Occipital lobe (tissue), 2 donors: Measurements from ENCODE around the gene RABGAP1. TPM values are rescaled to one million over a fixed set of nuclear protein-coding genes. Genes with fewer than 3 reads are reported as not detected.

Experiments used
- DNase-seq: peaks from one replicate; lab custom pipeline; 2025; lab: John Stamatoyannopoulos, UW
- total RNA-seq: library from RNA; depleted of rRNA; stranded (reverse); fragments of >200 nt; gene quantifications from one replicate; pipeline ENCODE4 v1.2.3, GENCODE V29; 2014

Gene RABGAP1
- total RNA-seq, 1 donor from 2014 or later, result 115 TPM

GRCh38 chr9:123081824-123082223, 141.0 kb downstream of the RABGAP1 start:
- DNase-seq, result no peak

- no peak for DNase-seq
Measured at GRCh38 chr9:123083680-123084079, 142.9 kb downstream of the RABGAP1 start.

DNA sequence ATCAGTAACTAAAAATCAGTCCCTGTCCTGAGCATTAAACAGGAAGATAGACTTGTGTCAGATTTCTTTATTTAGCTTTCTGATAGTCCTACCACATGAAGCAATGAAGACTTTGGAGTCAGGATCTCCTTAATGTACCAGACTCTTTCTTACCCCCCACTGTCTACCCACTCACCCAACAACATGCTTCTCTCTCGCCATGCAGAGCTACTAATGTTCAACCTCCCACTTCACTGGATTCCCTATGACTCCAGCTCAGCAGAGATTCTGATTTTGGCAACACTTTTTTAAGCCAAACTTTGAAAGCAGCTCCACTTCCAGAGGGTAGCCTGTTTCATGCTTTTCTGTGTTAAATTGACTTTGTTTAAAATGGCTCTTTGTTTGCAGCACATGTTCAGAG, 143.4 kb downstream of the RABGAP1 start:
- no peak for DNase-seq

DNA sequence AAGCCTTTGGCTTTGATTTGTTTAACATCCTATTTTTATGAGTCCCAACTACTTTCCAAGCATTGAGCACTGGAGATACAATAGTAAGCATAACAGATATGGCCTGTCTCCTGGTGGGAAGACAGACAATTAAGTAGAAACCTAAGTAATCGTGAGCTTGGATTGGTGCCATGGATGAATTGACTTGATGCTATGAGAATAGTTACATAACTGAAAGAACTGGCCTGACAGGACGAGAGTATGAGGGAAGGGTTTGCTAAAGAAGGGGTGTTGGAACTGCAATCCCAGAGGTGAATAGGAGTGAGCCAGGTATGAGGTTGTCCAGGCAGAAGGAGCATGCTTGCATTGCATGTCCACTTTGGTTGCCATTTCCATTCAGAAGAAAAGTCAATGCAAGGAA, 145.1 kb downstream of the RABGAP1 start:
- no peak for DNase-seq

DNA sequence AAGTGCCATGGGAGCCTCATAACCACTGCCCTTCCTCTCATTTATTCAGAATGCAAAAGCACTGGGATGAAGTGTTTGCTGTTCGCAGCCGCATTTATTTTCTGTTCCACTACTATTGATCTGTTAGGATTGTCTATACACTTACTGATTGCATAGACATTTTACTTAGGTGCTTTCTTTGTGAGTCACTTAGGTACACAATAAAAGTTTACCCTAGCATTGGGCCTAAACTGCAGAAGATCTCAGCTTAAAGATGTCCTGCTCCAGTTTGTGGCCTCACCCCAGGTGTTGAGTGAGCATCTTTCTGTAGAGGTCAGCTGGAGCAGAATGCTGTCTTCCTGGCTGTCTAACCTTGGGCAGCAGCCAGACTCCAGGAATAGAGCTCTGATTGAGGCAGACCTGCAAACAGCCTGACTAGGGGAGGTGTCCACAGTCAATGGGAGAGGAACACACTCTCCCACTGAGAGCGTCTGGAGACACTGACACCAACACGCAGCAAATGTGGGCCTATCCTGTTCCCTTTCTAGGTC, 146.6 kb downstream of the RABGAP1 start:
- DNase-seq, result no peak

GRCh38 chr9:123089040-123089439, 148.2 kb downstream of the RABGAP1 start:
- DNase-seq, result no peak

- DNase-seq, result no peak
Measured at GRCh38 chr9:123089790-123090189, 149.0 kb downstream of the RABGAP1 start.

- DNase-seq, result no peak
Measured at GRCh38 chr9:123090198-123090896, 149.5 kb downstream of the RABGAP1 start.

- no peak for DNase-seq
Measured at GRCh38 chr9:123090956-123091355, 150.1 kb downstream of the RABGAP1 start.

GRCh38 chr9:123091459-123091858, 150.6 kb downstream of the RABGAP1 start:
- DNase-seq, result no peak

GRCh38 chr9:123093141-123093540, 152.3 kb downstream of the RABGAP1 start:
- DNase-seq, result no peak

DNA sequence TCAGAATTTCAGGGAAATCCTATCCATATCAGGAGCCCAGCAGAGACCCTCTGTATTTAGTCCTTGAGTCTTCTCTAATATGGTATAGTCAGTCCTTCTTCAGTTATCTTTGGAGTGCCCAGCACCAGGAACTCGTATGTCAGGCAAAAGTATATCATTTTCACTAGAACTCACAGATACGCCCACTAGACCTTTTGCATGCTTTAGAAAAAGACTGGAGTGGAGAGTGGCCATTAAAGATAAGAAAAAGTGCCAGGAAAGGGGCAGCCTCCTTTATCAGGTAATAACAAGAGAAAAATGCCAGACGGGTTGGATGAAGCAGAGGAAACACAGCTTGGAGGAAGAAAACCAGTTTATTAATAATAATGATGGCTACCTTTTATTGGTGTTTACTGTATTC, 156.2 kb downstream of the RABGAP1 start:
- DNase-seq, result no peak

- no peak for DNase-seq
Measured at GRCh38 chr9:123097430-123098095, 156.7 kb downstream of the RABGAP1 start.

GRCh38 chr9:123098096-123098459, 157.3 kb downstream of the RABGAP1 start:
- no peak for DNase-seq

DNA sequence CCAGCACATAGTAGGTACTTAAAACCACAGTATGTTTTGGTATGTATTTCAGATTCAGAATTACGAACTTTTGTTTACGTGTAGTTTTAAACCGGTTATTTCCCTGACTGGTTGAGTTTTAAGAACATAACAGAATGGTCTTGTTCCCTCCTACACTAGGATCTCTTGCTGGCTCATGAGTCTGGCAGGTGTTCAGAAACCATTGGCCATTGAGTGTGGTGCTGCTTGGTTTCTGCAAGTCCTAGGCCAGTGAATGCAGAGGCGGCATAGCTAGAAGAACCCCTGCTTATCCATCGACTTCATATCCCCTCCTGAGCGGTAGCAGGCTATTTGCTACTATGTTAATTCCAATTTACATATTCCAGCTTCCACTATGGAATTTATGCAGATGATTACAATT, 158.2 kb downstream of the RABGAP1 start:
- peak; percentile 44 for DNase-seq

DNA sequence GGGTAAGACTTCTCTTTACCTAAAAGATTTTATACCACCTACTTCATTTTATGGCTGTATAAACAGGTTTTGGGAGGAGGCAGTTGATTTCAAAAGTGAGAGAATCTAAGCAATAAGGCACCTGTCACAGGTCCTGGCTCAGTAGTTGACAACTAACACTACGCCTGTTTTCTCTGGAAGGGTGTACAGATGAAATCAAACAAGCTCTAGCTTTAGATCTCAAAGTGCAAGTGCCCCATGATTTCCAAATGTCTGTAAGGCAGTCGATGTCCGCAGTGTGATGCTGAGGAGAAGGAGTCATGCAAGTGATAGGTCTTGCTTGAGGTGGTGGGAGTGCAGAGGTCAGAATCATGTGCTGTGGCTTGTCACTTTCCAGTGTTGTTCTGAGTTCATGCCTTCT, 158.7 kb downstream of the RABGAP1 start:
- DNase-seq, result no peak

DNA sequence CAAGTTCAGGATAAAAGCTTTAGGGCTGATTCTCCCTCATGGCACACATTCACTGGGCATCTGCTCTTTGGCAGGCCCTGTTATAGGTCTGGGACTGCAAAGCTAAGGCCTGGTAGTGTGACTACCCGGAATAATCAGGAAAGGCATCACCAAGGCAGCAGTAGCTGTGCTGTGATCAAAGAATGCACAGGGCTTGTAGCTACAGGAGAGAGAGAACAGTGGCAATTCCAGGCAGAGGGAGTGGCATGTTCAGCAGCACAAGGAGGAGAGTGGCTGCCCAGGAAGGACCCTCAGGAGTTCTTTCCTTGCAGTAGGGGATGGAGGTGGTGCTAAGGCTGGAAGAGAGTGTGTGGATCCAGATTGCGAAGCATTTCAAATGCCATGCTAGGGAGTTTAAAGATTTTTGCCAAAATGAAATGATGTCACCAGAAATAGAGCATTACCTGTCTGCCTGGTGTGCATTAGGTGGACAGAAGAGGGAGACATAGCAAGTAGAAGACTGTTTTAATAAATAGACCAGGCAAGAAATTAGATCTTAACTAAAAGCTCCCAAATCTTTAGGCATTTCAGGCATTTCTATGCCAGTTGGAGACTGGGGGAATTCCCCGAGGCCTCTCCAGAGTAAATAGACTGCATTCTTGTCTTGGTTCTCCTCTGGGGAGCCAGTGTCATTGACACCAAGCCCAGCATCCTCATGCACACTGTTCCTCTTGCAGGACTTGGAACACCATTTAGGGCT, 161.7 kb downstream of the RABGAP1 start:
- DNase-seq, result no peak

GRCh38 chr9:123104807-123105206, 164.0 kb downstream of the RABGAP1 start:
- no peak for DNase-seq

DNA sequence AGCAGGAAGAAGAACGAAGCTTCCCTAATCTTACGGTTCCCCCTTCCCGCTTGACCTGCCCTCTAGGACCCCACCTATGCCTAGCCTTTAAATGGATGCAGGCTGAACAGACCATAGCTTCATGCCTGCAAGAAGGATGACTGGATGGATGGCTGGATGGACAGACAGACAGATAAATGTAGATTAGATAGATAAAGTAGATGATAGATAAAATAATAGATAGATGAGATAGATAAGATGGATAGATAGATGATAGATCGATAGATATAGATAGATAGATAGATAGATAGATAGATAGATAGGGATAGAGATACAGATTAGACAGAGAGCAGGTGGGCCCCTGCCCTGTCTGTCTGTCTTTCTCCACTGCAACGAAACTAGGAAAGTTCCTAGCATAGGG, 164.7 kb downstream of the RABGAP1 start:
- DNase-seq, result no peak

GRCh38 chr9:123107639-123108285, 166.9 kb downstream of the RABGAP1 start:
- no peak for DNase-seq

DNA sequence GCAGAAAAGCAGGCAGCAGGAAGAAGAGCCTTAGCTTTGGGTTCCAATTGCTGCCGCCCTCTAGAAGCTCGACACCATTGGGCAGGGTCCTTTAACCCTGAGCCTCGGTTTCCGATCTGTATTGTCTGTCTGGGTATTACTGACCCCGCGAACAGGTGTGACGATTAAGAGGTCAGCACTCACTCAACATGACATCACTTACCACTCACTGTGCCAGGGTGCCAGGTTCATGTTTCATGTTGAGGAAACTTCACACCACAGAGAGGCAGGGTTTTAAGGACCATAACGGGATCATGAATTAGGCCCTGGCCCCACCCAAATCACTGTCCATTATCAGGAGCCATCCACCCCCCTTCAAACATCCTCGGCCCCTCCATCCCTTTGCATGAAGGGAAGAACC, 168.2 kb downstream of the RABGAP1 start:
- DNase-seq, result no peak
